HepG2 (cell line): ENCODE results near the gene GTSF1L. TPM values are rescaled to one million over a fixed set of nuclear protein-coding genes. Genes with fewer than 3 reads are reported as not detected.

Experiments
- ATAD3A ChIP-seq: sonication (generic); formaldehyde crosslinking; IDR thresholded peaks from 2 replicates; pipeline ENCODE4 v1.4.0; 2020; ENCODE audit warnings: missing genetic modification reagents
- BCL3 ChIP-seq: sonication (generic); formaldehyde crosslinking; IDR thresholded peaks from 2 replicates; pipeline ENCODE4 v1.5.1; 2020; ENCODE audit warnings: mild to moderate bottlenecking, missing genetic modification reagents, moderate library complexity
- BCL6 ChIP-seq: IDR thresholded peaks from 2 replicates; pipeline ENCODE4 v1.6.1; 2016; ENCODE audit warnings: missing genetic modification reagents, missing compliant biosample characterization
- DZIP1 ChIP-seq: sonication (generic); formaldehyde crosslinking; IDR thresholded peaks from 2 replicates; pipeline ENCODE4 v1.5.0; 2020; ENCODE audit warnings: mild to moderate bottlenecking, missing genetic modification reagents
- MNT ChIP-seq: fragments of 450-650 bp; IDR thresholded peaks from 2 replicates; pipeline ENCODE4 v1.6.1; 2016
- MTF1 ChIP-seq: sonication (generic); formaldehyde crosslinking; IDR thresholded peaks from 2 replicates; pipeline ENCODE4 v1.5.0; 2020; ENCODE audit warnings: missing genetic modification reagents
- POGK ChIP-seq: sonication (generic); formaldehyde crosslinking; conservative IDR thresholded peaks from 2 replicates; pipeline ENCODE4 v1.8.0; 2022; ENCODE audit warnings: mild to moderate bottlenecking, moderate library complexity, missing genetic modification reagents
- ZEB1 ChIP-seq: IDR thresholded peaks from 2 replicates; pipeline ENCODE4 v1.6.1; 2012; ENCODE audit warnings: mild to moderate bottlenecking, low read depth, inconsistent platforms; ENCODE audit not compliant: insufficient replicate concordance
- ZFP36L1 ChIP-seq: sonication (generic); formaldehyde crosslinking; IDR thresholded peaks from 2 replicates; pipeline ENCODE4 v1.8.0; 2022; ENCODE audit warnings: mild to moderate bottlenecking, missing genetic modification reagents, moderate library complexity
- ZNF101 ChIP-seq: sonication (generic); formaldehyde crosslinking; IDR thresholded peaks from 2 replicates; pipeline ENCODE4 v1.4.0; 2020; ENCODE audit warnings: mild to moderate bottlenecking, low read depth, missing genetic modification reagents, borderline replicate concordance
- ZNF276 ChIP-seq: sonication (generic); formaldehyde crosslinking; IDR thresholded peaks from 2 replicates; pipeline ENCODE4 v1.4.0; 2020; ENCODE audit warnings: mild to moderate bottlenecking, low read depth, missing genetic modification reagents
- ZNF337 ChIP-seq: sonication (generic); formaldehyde crosslinking; IDR thresholded peaks from 2 replicates; pipeline ENCODE4 v1.5.1; 2020; ENCODE audit warnings: missing genetic modification reagents, low read depth, mild to moderate bottlenecking, borderline replicate concordance
- ZNF350 ChIP-seq: sonication (generic); formaldehyde crosslinking; IDR thresholded peaks from 2 replicates; pipeline ENCODE4 v1.4.0; 2020; ENCODE audit warnings: mild to moderate bottlenecking, low read depth, missing genetic modification reagents, borderline replicate concordance
- ZNF850 ChIP-seq: sonication (generic); formaldehyde crosslinking; conservative IDR thresholded peaks from 2 replicates; pipeline ENCODE4 v1.9.0; 2021; ENCODE audit warnings: mild to moderate bottlenecking, missing genetic modification reagents
- polyA plus RNA-seq, 8 experiments: library from polyadenylated mRNA; depleted of rRNA in 3 of 8; stranded (reverse) in 7 of 8; unstranded in 1 of 8; fragments of >200 nt; fragmentation: Illumina TruSeq in 4 of 8; extraction: Trizol in 4 of 8; gene quantifications; 2 replicates each; pipeline versions ENCODE4 v1.2.1 to v1.2.3, GENCODE V29; 2011 to 2016; ENCODE audit warnings: low read depth in 4 of 8, missing spikeins in 1 of 8, mixed read lengths in 1 of 8; ENCODE audit not compliant: insufficient read depth in 1 of 8
- total RNA-seq, 5 experiments: library from RNA; depleted of rRNA; stranded (reverse); fragments of >200 nt; fragmentation: Illumina TruSeq; extraction: Trizol; gene quantifications; 2 replicates each; pipeline ENCODE4 v1.2.3, GENCODE V29; 2016; ENCODE audit warnings: low read depth in 1 of 5
- TF ChIP-seq, protein P1 (sequence below): sonication (generic); formaldehyde crosslinking; IDR thresholded peaks from 2 replicates; pipeline ENCODE4 v1.4.0; 2020; ENCODE audit warnings: missing genetic modification reagents
- TF ChIP-seq, protein P2 (sequence below): IDR thresholded peaks from 2 replicates; pipeline ENCODE4 v1.6.1; 2016; ENCODE audit warnings: low read depth, control low read depth

Gene GTSF1L
- total and polyA plus RNA-seq, 2 of the 13 experiments (the other 11 are each of a cell fraction or from before 2014, with no cell fraction given): not detected

- no peak for TF ChIP-seq ZFP36L1 (CRISPR knock-in tag)
- no peak for TF ChIP-seq ATAD3A (CRISPR knock-in tag)
- TF ChIP-seq ZNF850 (CRISPR knock-in tag): 0 out of 2 replicates have a peak, but pooled peaks have one; percentile 56
- TF ChIP-seq POGK: 0 out of 2 replicates have a peak, but pooled peaks have one; percentile 53
- TF ChIP-seq ZNF101: no peak
- no peak for TF ChIP-seq MNT
- TF ChIP-seq, protein P1, sequence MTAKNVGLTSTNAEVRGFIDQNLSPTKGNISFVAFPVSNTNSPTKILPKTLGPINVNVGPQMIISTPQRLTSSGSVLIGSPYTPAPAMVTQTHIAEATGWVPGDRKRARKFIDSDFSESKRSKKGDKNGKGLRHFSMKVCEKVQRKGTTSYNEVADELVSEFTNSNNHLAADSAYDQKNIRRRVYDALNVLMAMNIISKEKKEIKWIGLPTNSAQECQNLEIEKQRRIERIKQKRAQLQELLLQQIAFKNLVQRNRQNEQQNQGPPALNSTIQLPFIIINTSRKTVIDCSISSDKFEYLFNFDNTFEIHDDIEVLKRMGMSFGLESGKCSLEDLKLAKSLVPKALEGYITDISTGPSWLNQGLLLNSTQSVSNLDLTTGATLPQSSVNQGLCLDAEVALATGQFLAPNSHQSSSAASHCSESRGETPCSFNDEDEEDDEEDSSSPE (CRISPR knock-in tag): no peak; the same call in 1 of the 2 replicates
- TF ChIP-seq BCL3: no peak
- no peak for TF ChIP-seq MTF1 (CRISPR knock-in tag)
- no peak for TF ChIP-seq ZNF276 (CRISPR knock-in tag)
- peak; percentile 35 for TF ChIP-seq ZEB1
- TF ChIP-seq, protein P2, sequence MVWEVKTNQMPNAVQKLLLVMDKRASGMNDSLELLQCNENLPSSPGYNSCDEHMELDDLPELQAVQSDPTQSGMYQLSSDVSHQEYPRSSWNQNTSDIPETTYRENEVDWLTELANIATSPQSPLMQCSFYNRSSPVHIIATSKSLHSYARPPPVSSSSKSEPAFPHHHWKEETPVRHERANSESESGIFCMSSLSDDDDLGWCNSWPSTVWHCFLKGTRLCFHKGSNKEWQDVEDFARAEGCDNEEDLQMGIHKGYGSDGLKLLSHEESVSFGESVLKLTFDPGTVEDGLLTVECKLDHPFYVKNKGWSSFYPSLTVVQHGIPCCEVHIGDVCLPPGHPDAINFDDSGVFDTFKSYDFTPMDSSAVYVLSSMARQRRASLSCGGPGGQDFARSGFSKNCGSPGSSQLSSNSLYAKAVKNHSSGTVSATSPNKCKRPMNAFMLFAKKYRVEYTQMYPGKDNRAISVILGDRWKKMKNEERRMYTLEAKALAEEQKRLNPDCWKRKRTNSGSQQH (CRISPR knock-in tag): no peak; the same call in 1 of the 2 replicates
- no peak for TF ChIP-seq ZNF337
- TF ChIP-seq BCL6 (CRISPR knock-in tag): no peak
- peak; percentile 25; the same call in 1 of the 2 replicates for TF ChIP-seq ZNF350 (CRISPR knock-in tag)
- TF ChIP-seq DZIP1: 0 out of 2 replicates have a peak, but pooled peaks have one; percentile 61
These were observed 23.0 kb upstream of the GTSF1L start (continued) for GRCh38 chr20:43749734-43750294.
